GM21528 (cell line): ENCODE results near the gene HSP90AB1.

Source experiments
- ATAC-seq: cut with Tn5 transposase; IDR thresholded peaks from one replicate; pipeline ENCODE4 v1.9.1; 2021; ENCODE audit warnings: mild to moderate bottlenecking, moderate library complexity; ENCODE audit not compliant: unreplicated experiment, low FRiP score

Gene HSP90AB1

DNA sequence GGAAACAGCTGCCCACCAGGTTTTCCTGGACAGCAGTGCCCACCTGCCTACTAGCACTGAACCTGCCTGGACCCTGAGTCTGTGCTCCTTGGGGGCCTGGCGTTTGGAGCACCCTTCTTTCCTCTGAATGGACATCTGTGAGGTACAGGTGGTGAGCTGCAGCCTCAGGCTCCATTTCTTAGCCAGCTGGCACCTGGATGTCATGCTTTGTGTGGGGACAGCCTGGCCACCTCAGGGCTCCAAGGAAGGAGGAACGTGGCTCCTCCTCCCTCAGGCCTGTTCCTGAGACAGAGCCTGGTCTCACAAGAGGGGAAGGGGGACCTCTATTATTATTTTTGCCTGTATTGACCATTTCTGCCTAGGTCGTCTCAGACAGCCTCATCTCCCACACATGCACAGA, 31.4 kb downstream of the HSP90AB1 start:
- ATAC-seq, result no peak

DNA sequence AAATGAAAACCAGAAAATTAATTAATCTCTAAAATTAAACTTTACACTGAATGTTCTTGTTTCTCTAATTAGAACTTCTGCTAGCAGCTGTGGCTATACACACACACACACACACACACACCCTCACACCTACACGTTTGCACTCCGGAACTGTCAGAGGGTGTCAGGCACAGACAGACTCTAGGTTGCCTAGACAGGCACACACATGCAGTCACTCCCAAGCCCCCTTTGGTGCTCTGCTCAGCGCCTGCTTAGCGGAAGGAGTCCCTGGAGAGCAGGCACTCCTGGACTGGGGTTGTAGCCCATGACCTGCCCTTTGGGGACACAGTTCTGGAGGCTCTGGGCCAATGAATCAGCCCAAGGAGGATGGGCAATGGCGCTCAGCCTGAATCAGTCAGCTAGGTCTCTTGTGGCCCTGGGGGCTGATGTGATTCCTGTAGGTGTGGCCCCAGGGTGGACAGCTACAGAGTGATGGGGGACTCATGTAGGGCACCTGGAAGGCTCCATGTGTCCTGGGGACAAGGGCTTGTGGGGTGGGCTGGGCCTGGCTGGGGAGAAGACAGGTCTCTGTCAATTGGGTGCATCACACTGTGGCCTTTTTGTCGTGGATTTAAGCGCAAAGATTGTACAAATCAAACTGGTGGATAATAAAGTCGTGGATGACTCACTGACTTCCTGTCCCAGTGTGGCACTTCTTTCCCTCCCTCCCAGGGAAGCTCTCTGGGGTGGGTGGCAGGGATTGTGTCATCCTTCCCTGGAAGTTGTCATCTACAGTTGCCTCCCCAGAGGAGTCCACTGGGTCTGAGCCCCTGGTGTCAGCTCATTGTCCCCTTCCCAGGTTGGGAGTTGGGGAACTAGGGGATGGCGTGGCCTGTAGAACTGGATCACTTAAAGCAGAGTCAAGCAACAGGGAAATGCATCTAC, 32.1 kb downstream of the HSP90AB1 start:
- no peak for ATAC-seq

DNA sequence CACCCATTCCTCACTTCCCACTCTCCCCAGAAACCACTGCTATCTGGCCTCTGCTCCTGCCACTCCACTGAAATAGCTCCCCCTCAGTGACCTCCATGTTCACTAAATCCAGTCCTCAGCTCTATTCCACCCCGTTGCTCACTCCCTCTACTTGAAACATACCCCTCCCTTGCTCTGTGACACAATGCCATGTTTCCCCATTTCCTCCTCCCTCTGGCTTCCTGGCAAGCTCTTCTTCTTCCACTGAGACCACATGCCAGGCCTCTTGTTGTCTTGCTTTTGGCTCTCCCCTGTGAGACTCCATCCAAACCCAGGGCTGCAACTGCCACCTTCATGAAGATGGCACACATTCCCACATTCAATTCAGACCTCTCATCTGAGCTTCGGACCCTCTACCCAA, 37.2 kb downstream of the HSP90AB1 start:
- no peak for ATAC-seq

DNA sequence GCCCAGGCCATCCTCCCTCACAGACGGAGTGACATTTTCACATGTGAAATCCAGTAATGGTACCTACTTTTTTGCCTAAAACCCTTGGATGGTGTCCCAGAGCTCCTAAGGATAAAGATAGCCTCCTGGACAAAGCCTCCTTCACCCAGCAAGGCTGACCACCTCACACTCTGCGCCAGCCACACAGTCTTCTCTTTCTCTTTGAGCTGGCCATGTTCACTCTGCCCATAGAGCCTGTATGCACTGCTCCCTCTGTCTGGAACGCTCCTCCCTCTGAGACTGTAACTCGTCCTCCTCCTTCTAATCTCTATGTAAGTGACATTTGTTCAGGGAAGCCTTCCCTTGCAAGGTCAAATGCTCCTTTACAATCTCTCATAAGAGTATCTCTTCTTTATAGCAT, 38.0 kb downstream of the HSP90AB1 start:
- no peak for ATAC-seq

DNA sequence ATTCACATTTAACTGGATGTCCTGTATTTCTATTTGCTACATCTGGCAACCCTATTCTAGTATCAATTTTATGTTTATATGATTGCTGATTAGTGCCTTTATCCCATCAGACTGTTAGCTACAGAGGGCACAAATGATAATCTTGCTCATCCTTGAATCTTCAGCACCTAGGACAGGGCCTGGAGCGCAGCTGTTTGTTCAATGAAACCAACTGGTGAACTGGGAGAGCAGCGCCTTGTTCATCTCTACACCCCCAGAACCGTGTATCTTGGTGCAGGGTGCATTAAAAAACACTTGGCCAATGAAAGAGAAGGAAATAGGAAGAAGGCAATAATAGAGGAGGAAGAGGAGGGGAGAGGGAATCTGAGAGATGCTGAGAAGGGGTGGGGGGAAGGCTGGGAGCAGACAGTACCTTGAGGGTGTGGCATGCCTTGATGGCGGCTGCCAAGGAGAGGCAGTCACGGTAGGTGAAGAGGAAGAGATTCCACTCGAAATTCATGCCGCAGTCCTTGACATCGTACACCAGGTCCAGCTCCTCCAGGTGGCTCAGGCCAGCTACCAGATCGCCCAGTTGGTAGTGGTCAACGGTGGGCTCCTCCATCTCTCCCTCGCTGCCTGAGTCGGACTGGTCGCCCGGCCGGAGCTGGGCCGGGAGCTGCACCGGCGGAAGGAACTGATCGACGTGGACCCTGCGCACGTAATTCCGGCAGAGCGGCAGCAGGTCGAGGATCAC, 38.8 kb downstream of the HSP90AB1 start:
- no peak for ATAC-seq

DNA sequence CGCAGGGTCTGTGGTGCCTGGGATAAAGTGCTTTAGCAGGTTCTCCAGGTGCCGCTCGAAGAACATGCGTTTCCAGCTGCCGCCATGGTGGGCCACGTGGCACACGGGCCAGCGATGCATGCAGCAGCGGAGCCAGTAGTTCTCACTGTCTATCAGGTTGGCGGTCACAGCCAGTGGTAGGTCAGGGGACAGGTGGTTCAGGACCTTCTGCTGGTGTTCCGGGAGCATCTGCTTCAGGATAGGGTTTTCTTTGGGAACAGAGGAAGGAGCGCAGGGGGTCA, 39.3 kb downstream of the HSP90AB1 start:
- no peak for ATAC-seq

DNA sequence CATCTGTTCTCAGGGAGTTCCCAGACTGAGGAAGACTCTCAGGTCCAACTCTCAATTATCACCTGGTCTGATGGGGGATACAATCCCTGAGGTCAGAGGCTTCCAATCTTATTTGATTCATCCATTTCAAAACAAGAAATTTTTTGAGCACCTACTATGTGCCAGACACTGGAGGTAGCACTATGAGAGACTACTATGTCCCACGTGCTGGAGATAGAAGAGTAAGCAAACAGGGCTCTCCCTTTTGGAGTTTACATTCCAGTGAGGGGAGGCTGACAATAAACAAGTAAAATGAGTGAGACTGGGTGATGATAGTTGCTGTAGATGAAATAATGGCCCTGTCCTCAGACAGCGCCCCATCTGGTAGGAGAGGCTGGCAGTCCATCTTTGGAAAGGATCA, 39.8 kb downstream of the HSP90AB1 start:
- ATAC-seq, result no peak

DNA sequence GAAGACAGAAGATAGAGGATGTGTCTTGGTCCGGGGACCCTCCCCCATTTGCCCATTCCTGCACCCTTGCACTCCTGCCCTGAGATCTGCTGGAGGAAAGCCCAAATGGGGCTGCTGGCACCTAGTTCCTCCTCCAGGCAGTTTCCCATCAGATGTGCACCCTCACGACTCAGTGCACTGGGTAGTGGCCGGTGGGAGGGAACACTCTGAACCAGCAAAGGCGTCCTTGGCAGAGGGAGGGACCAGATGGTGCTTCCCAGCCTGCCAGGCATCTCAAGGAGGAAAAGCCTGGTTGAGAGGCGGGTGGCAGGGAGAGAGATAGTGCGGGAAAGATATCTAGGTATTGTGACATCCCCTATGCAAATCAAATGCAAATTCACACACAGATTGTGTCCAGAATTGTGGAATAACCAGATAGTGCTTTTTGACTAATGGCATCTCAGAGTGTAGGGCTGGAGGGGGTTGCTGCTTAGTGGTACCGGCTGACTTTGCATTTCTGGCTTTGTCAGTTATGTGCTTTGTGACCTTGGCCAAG, 42.9 kb downstream of the HSP90AB1 start:
- ATAC-seq, result no peak

DNA sequence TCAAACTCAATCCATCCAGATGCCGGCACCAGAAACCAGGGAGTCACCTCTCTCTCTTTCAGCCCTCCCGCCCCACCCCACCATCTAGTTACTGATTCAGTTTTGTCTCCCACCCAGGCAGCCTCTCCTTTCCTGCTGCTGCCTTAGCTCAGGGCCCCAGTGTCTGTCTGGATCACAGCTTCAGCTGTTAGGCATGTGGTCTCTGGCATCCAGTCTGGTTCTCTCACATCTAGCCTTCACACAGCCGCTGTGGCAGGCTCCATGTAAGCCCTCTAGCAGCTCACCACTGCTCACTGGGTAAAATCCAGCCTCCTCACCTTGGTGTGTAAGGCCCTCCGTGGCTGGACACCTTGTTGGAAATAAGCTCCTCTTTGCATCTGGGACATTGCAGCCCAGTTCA, 44.9 kb downstream of the HSP90AB1 start:
- ATAC-seq, result no peak

DNA sequence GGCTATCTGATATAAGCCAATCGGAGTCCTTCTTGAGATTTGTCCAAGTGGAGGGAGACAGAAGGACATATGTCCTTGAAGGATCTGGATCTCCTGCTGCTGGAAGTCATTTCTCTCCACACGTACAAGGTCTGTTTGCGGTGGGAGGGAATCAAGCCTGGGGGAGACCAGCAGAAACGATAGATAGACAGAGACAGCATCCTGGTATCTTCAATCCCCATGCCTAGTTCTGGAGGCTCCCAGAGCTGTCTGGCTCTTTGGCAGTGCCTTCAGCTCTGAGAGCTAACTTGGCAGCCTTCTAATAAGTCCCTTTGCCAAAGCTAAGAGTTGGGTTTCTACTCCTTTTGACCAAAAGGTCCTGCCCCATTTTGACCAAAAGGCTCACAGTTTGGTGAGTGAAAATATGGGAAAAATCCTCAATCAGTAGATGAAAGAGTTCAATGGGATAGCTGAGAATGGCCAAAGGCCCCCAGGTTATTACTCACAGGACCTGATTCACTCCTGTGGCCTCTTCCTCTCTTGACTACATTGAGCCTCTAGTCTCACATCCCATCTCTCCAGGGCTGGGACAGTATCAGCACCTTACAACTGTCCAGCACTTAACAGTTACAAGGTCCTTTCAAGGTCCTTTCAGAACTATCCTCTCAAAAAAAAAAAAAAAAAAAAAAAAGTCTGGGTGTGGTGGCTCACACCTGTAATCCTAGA, 45.9 kb downstream of the HSP90AB1 start:
- ATAC-seq, result no peak

DNA sequence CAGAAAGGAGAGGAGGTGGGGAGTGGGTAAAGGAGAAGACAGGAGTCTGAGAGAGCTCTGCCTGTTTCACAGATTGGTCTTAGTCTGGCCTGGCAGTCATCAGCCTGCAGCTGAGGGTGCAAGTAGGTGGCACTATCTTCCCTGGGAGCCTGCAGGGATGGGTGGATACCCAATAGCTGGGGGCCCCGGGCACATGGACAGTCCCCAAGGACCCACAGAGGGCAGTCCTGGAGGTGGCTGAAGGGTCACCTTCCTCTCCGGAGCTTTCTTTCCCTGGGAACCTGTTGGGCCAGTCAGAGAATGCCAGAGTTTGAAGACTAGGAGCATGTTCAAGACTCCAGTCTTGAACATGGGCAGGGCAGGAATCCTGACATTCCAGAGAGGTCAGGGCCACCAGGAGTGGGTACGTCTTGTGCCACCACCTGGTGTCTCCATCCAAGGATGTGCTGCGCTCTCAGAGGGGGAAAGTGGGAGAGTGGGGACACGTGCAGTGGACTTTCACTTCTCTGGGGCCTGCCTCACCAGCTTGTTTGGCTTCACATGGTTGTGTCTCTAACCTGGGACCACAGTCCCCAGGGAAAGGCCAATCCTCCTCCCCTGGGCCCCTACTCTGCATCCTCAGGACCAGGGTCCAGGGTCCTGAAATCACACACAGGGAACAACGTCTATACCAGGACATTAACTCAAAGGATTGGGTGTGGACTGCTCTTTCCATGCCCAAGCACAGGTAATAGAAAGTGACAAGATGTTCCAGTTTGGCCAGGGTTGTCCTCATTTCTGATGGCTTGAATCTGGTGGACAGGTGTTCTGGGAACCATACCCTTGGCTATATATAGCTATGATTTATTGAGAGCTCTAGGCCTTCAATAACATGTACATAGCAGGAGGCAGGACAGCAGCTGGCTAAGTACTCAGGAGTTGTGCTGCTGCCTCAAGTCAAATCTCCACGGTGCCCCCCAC, 48.2 kb downstream of the HSP90AB1 start:
- no peak for ATAC-seq

DNA sequence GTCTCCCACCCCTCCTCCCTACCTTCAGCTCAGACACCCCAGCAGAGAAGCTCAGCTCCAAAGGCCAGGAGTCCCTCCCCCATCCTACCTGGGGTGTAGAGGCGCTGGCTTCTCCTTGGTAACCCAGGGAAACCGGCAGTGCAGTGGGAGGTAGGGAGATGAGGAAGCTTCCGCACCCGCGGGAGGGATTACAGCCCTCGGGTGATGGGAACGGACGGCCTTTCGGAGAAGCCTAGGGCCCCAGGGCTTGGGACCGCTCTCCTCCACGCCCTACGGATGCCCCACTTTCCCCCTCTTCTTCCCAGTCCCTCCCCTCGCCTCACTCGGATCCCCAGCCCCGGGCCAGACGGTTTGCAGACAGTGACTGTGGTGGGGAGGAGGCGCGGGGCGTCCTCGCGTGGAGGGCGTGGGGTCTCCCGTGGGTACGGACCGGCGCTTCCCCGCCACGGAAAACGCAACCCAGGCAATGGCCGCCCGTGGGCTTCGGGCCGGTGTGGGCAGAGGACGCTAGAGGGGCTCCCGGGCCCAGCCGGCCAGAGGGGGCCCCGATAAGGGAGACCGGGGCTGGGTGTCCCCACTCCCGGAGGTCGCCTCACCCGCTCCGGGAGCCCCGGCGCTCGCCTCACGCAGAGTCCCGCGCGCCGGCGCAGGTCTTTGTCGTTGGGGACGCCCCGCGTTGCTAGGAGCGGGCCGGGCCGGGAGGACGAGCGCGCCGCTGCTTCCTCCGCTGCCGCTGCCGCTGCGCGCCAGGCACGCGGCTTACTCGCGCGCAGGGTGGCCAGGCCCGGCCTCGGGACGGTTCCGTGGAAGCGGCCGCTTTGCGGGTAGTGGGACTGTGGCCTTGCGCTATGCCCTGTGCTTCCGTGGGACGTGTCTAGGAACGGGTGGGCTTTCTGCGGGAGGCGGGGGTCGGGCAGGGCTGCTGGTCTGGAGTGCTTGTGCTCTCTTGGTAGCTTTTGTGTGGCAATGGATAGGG, 50.5 kb downstream of the HSP90AB1 start:
- no peak for ATAC-seq

DNA sequence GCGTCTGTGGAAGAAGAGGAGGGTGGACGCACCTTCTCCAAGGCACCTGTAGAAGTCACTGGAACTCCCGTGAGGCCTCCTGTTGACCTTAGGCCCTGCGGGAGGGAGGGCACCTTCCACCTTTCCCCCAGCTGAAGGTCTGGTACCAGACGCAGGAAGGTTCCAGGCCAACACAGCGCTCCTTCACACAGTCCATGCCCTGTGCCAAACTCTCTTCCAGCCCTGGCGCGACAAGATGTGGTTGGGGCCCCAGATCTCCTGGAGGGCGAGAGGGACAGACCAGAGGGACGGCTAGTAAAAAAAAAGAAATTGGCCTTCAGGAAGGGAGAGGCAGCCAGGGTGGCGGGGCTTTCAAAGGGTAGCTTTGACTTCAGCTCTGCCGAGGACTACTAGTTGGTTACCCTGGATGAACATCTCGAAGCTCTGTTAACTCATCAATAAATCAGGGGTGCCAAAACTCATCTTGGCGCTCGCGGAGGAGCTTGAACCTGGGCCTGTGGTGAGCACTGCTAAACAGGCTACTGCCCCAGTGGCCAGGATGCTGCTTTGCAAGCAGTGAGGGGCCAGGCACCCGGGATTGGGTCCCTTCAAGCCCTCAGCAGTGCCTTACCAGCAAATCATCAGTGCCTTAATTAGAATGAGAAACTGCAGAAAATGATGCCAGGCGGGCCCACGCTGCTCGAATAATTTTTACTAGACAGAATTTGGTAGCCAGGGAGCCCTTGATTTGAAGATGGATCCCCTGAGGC, 51.3 kb downstream of the HSP90AB1 start:
- no peak for ATAC-seq

DNA sequence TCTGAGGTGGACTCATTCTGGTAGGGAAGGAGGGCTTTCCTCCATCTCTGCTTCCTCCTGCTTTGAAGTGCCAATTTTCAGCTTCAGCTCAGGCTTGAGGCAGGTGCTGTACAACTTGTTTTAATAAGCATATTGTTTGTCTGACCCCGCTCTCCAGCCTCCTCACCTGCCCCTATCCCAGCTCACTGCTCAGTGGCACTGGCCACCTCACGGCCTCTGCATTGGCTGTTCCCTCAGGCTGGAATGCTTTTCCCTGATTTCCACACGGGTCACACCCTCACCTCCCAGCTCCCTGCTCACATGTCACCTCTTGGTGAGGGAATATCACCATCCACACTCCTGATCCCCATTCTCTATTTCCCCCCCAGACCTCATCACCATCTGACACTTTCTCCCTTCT, 52.0 kb downstream of the HSP90AB1 start:
- ATAC-seq, result no peak

DNA sequence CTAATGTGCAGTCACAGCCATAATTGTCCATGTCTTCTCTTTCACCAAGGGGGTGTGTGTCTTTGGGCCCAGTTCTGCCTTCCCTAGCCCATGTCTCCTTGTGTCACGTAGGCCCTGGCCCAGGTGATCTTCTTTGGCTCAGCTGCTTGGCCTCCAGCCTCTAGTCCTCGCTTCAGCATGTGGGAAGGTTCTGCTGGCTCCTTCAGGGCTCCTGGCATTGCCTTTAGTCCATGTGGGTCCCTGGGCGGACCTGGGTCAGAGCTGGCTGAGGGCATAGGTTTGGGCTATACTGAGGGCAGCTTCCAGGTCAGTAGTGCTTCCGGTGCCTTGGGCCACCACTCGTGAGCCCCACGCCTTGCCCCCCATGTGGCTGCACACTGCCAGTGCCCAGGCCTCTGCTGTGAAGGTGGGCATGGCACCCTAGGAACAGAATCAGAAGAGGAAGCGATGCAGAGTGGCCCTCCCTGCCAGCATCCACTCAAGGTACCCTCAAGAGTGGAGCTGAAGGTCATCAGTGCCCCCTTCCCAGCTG, 53.5 kb downstream of the HSP90AB1 start:
- ATAC-seq, result no peak

DNA sequence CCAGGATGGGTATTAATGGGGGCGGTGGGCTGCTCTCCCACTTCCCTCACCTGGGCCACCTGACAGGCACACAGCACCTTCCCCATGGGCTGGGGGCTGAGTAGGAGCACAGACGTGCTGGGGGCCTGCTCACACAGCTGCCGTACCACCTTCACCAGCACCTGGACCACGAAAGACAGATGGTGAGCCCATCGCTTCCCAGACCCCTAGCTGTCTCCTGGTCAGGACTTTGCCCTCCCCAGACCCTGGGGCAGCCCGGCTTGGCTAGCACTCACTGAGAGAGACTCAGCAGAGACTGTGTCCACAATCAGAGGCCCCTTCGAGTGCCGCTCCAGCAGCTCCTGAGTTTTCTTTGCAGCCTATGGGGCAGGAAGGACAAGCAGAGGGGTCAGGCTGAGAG, 54.2 kb downstream of the HSP90AB1 start:
- ATAC-seq, result no peak

DNA sequence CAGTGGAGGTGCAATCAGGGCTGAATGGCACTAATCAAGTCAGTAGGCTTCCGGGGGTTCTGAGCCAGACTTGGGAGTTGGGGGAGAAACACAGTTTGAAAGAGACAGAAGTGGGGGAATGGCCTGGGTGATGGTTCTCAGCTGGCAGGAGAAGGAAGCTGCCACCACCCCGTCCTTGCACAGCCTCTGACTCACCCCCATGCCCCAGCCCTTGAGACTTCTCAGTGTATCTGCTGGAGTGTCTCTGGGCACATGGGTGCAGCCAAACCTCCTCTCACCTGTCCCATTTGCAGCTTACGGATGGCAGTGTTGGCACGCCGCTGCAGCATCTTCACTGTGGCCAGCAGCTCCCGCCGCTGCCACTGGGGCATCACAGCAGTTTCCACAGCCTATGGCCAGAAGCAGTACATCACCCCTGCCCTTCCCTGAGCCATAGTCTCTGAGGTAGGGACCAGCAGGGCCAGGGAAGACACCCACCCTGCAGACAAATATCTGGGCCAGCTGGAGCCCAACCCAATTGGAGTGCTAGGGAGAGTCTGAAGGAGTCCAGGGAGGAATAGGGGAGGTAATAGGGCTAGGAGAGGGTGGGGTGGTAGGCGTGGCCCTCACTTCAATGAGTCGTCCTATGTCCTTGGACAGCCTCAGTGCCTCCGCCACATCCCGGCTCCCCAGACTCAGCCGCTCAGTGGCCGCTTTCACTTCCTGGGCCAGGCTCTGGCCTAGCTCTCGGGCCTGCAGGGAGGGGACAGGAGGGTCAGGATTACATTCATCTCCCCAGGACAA, 55.1 kb downstream of the HSP90AB1 start:
- no peak for ATAC-seq
